ENCODE measurements around the gene MDH1.

GRCh38 chr2:63581298-63581961 lies 7.3 kb upstream of the MDH1 start:
- TF ChIP-seq POLR2A (conservative IDR thresholded peaks at IDR 0.05) (no peak), NFRKB (IDR thresholded peaks at IDR 0.05; ENCODE audit: low read depth) (no peak), CTCF (IDR thresholded peaks at IDR 0.05 in 2 of 3, conservative IDR thresholded peaks at IDR 0.05 in 1 of 3; ENCODE audit: insufficient read depth in 2 of 3, low read depth in 1 of 3, low read length in 3 of 3) (no peak)

Data from K562 (cell line).